Measurements from ENCODE around the gene TAAR5. TPM values are rescaled to one million over a fixed set of nuclear protein-coding genes. Genes with fewer than 3 reads are reported as not detected.

The TAAR5 gene
- total and polyA plus RNA-seq, 2 donors (not counting 3 experiments of a cell fraction or from before 2014, with no cell fraction given), result not detected

- CTCF ChIA-PET, result interaction anchor here (1.2 to 1.3 kb wide), 2 partner anchors 8 to 11 kb away, joined by 3 read pairs; no protein-coding TSS in a partner anchor
- dilution Hi-C loops (cut with MboI; ENCODE audit: extremely low pct_ligation_motif_present, low sequenced_read_pairs), result no loop called here
Measured at GRCh38 chr6:132551214-132551613, 38.3 kb downstream of the TAAR5 start.

More at GRCh38 chr6:132551214-132551613, 38.3 kb downstream of the TAAR5 start:
- FAIRE-seq, result no peak
- no peaks in the 10 kb centered on the region for H4K20me1 ChIP-seq (replicated peaks; ENCODE audit: control insufficient read depth, extremely low read depth, insufficient read depth, low read length)
- H3K4me1 ChIP-seq (ENCODE audit: control insufficient read depth, extremely low read depth, insufficient read depth, low read length), result no peaks in the 10 kb centered on the region
- H3K36me3 ChIP-seq (ENCODE audit: control insufficient read depth in 2 of 2, extremely low read depth in 1 of 2, insufficient read depth in 2 of 2, low read length in 2 of 2), result no peaks in the 10 kb centered on the region
- H3K9me3 ChIP-seq (replicated peaks; ENCODE audit: control insufficient read depth, insufficient read depth, low read length), result no peaks in the 10 kb centered on the region
- POLR2A ChIA-PET, result no interaction called here
- H3K4me2 ChIP-seq (ENCODE audit: insufficient read depth, low read length), result no peak overlapping the region
- H3K9ac ChIP-seq (replicated peaks; ENCODE audit: extremely low read depth, insufficient read depth, low read length), result no peak overlapping the region
- H2AFZ ChIP-seq (ENCODE audit: low read depth, low read length), result no peak overlapping the region
- H3K27ac ChIP-seq (ENCODE audit: insufficient read depth, low read depth, low read length), result no peak overlapping the region
- TF ChIP-seq, protein P1, sequence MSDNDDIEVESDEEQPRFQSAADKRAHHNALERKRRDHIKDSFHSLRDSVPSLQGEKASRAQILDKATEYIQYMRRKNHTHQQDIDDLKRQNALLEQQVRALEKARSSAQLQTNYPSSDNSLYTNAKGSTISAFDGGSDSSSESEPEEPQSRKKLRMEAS (IDR thresholded peaks at IDR 0.05; ENCODE audit: insufficient read depth, insufficient read length), result no peak
- TF ChIP-seq GATA2 (IDR thresholded peaks at IDR 0.05; ENCODE audit: insufficient read depth, insufficient read length, low read depth, low read length) (no peak), CTCF (IDR thresholded peaks at IDR 0.05; ENCODE audit: extremely low read depth in 1 of 2, insufficient read depth in 1 of 2, low read depth in 1 of 2, low read length in 2 of 2) (no peak), JUN (IDR thresholded peaks at IDR 0.05; ENCODE audit: borderline replicate concordance, insufficient read depth, insufficient read length, low read depth) (no peak), POLR2A (IDR thresholded peaks at IDR 0.05; ENCODE audit: low read depth, low read length) (no peak), FOS (IDR thresholded peaks at IDR 0.05; ENCODE audit: borderline replicate concordance, insufficient read depth, low read length) (no peak), EZH2 (IDR thresholded peaks at IDR 0.05; ENCODE audit: borderline replicate concordance, low read depth, low read length, severe bottlenecking) (no peak), POLR2AphosphoS5 (IDR thresholded peaks at IDR 0.05; ENCODE audit: insufficient read depth, low read depth, low read length) (no peak), MYC (IDR thresholded peaks at IDR 0.05; ENCODE audit: low read depth, low read length) (no peak)
- DNase-seq (ENCODE audit: low read depth, low spot score), result no peak
- no peak overlapping the region for H3K4me3 ChIP-seq (replicated peaks in 1 of 3; ENCODE audit: insufficient read depth in 1 of 3, low read depth in 1 of 3, low read length in 3 of 3)
- no TSS peak for BruUV-seq (replicated peaks)
- H3K9me1 ChIP-seq (replicated peaks; ENCODE audit: control insufficient read depth, extremely low read depth, insufficient read depth, low read length), result no peaks in the 10 kb centered on the region
- H3K79me2 ChIP-seq (ENCODE audit: control insufficient read depth, insufficient read depth, low read length), result no peaks in the 10 kb centered on the region
- peaks cover 6 to 8% of the 10 kb centered on the region in 2 experiments for H3K27me3 ChIP-seq (ENCODE audit: control insufficient read depth in 2 of 2, insufficient read depth in 2 of 2, low read length in 2 of 2)
- intact Hi-C loops (cut with micrococcal nuclease), result no loop called here

All from endothelial cell of umbilical vein (primary cell).